NT2/D1 (cell line): Measurements from ENCODE around the gene CRYBG2.

Experiments
- SUZ12 ChIP-seq: IDR thresholded peaks from 2 replicates; pipeline ENCODE4 v1.6.1; 2011; ENCODE audit not compliant: insufficient read length, insufficient read depth; ENCODE audit errors: extremely low read depth
- YY1 ChIP-seq: IDR thresholded peaks from 2 replicates; pipeline ENCODE4 v1.6.1; 2011; ENCODE audit not compliant: insufficient read length, insufficient read depth
- ZNF274 ChIP-seq: IDR thresholded peaks from 2 replicates; pipeline ENCODE4 v1.6.1; 2011; ENCODE audit warnings: mild to moderate bottlenecking, low read depth, low read length

- TF ChIP-seq ZNF274 = no peak
- TF ChIP-seq SUZ12 = no peak
- TF ChIP-seq YY1 = no peak
Measured at GRCh38 chr1:26296340-26297056, 57.4 kb downstream of the CRYBG2 start.
